K562 (cell line): ENCODE data around the gene C4A. TPM values are rescaled to one million over a fixed set of nuclear protein-coding genes. Genes with fewer than 3 reads are reported as not detected.

ENCODE experiments used
- BRD4 ChIP-seq: fragments of 200-600 bp; sonication (generic); IDR thresholded peaks from 2 replicates; pipeline ENCODE4 v1.6.1; 2017; ENCODE audit warnings: inconsistent platforms
- CHD1 ChIP-seq: fragments of 200-600 bp; sonication (generic); IDR thresholded peaks from one replicate; pipeline ENCODE4 v1.6.1; 2012; ENCODE audit warnings: mild to moderate bottlenecking, moderate library complexity, low read length, inconsistent platforms
- CHD2 ChIP-seq: IDR thresholded peaks from 2 replicates; pipeline ENCODE4 v1.6.1; 2011; ENCODE audit warnings: low read depth, low read length
- HMG20B ChIP-seq: fragments of 250-450 bp; sonication (Bioruptor Pico); IDR thresholded peaks from 2 replicates; pipeline ENCODE4 v1.5.0; 2021; ENCODE audit warnings: mild to moderate bottlenecking
- JUN ChIP-seq, 2 experiments: sonication (generic) in 1 of 2; formaldehyde crosslinking in 1 of 2; IDR thresholded peaks; 2 replicates each; pipeline versions ENCODE4 v1.6.1 to v1.8.0; 2012 to 2022; ENCODE audit warnings: borderline replicate concordance in 2 of 2, mild to moderate bottlenecking in 2 of 2, improper control_type of control experiment in 1 of 2, low read depth in 1 of 2, low read length in 1 of 2, missing genetic modification reagents in 1 of 2
- JUND ChIP-seq, 2 experiments: IDR thresholded peaks; 2 replicates in 1 of 2; 3 replicates in 1 of 2; pipeline ENCODE4 v1.6.1; 2011; ENCODE audit warnings: borderline replicate concordance in 2 of 2, low read depth in 2 of 2, low read length in 2 of 2, improper control_type of control experiment in 1 of 2, missing biosample characterization in 1 of 2, missing genetic modification characterization in 1 of 2, missing genetic modification reagents in 1 of 2
- KLF16 ChIP-seq: IDR thresholded peaks from 2 replicates; pipeline ENCODE4 v1.6.1; 2016; ENCODE audit warnings: antibody characterized with exemption
- MLX ChIP-seq, 2 experiments: fragments of 450-650 bp in 1 of 2; sonication (generic) in 1 of 2; formaldehyde crosslinking; conservative IDR thresholded peaks; 2 replicates each; pipeline versions ENCODE4 v1.4.0 to v1.8.1; 2020 to 2022; ENCODE audit warnings: mild to moderate bottlenecking in 1 of 2, missing genetic modification reagents in 1 of 2
- MXD1 ChIP-seq: fragments of 250-450 bp; sonication (Bioruptor Pico); IDR thresholded peaks from 2 replicates; pipeline ENCODE4 v1.8.0; 2021; ENCODE audit warnings: borderline replicate concordance, mild to moderate bottlenecking, moderate library complexity; ENCODE audit not compliant: poor library complexity, severe bottlenecking
- RREB1 ChIP-seq: fragments of 250-450 bp; sonication (Bioruptor Pico); IDR thresholded peaks from 2 replicates; pipeline ENCODE4 v1.4.0; 2020
- VEZF1 ChIP-seq: fragments of 200-800 bp; sonication (Bioruptor generic); IDR thresholded peaks from 2 replicates; pipeline ENCODE4 v1.6.1; 2017; ENCODE audit warnings: missing genetic modification characterization, missing compliant biosample characterization
- ZBTB49 ChIP-seq: sonication (generic); formaldehyde crosslinking; IDR thresholded peaks from 2 replicates; pipeline ENCODE4 v1.8.0; 2022; ENCODE audit warnings: missing genetic modification reagents, mild to moderate bottlenecking, borderline replicate concordance
- ZEB2 ChIP-seq: fragments of 450-650 bp; IDR thresholded peaks from 2 replicates; pipeline ENCODE4 v1.6.1; 2016
- ZKSCAN1 ChIP-seq: fragments of 150-350 bp; IDR thresholded peaks from 2 replicates; pipeline ENCODE4 v1.6.1; 2016; ENCODE audit warnings: low read depth, low read length
- ZNF561 ChIP-seq: fragments of 450-650 bp; formaldehyde crosslinking; conservative IDR thresholded peaks from 2 replicates; pipeline ENCODE4 v1.4.0; 2020; ENCODE audit warnings: mild to moderate bottlenecking, moderate library complexity
- ZNF57 ChIP-seq: fragments of 450-650 bp; formaldehyde crosslinking; IDR thresholded peaks from 2 replicates; pipeline ENCODE4 v1.4.0; 2020; ENCODE audit warnings: mild to moderate bottlenecking, moderate library complexity
- polyA plus RNA-seq, 8 experiments: library from polyadenylated mRNA; depleted of rRNA in 4 of 8; stranded (reverse) in 5 of 8; unstranded in 3 of 8; fragments of >200 nt; fragmentation: Nextera tagmentation in 2 of 8; fragmentation: Illumina TruSeq in 1 of 8; extraction: Ambion mirVana in 2 of 8; extraction: Trizol in 1 of 8; gene quantifications; 2 replicates each; pipeline versions ENCODE4 v1.2.1 to v1.2.3, GENCODE V29; 2011 to 2014; ENCODE audit warnings: inconsistent platforms in 1 of 8, missing spikeins in 1 of 8
- total RNA-seq, 7 experiments: library from RNA; depleted of rRNA in 6 of 7; stranded (reverse); fragments of >200 nt in 6 of 7; fragmentation: Illumina TruSeq in 2 of 7; extraction: Trizol in 2 of 7; gene quantifications; 2 replicates each; pipeline versions ENCODE4 v1.2.1 to v1.2.3, GENCODE V29; 2011 to 2021; ENCODE audit warnings: low replicate concordance in 1 of 7

Gene C4A
- total and polyA plus RNA-seq, 9 of the 15 experiments (the other 6 are each of a cell fraction or from before 2014, with no cell fraction given) = 0.27 to 7.6 (median 5.0) TPM

- TF ChIP-seq MLX (CRISPR knock-in tag; conservative IDR thresholded peaks at IDR 0.05) = no peak
- TF ChIP-seq ZEB2 = no peak
- no peak for TF ChIP-seq CHD2
- 0 out of 2 replicates have a peak, but pooled peaks have one; percentile 19 for TF ChIP-seq JUND (IDR thresholded peaks at IDR 0.05; ENCODE audit: borderline replicate concordance, low read depth, low read length)
- no peak for TF ChIP-seq JUND (tag; IDR thresholded peaks at IDR 0.05; ENCODE audit: borderline replicate concordance, low read depth, low read length)
- no peak for TF ChIP-seq CHD1
- no peak for TF ChIP-seq ZNF561
- no peak for TF ChIP-seq RREB1 (CRISPR knock-in tag)
- TF ChIP-seq KLF16 = peak; percentile 51
- TF ChIP-seq MXD1 (CRISPR knock-in tag) = no peak
- TF ChIP-seq JUN (IDR thresholded peaks at IDR 0.05; ENCODE audit: borderline replicate concordance, low read depth, low read length) = no peak
- no peak for TF ChIP-seq JUN (CRISPR knock-in tag; IDR thresholded peaks at IDR 0.05; ENCODE audit: borderline replicate concordance)
- TF ChIP-seq HMG20B = no peak
- TF ChIP-seq VEZF1 = peak; percentile 44; the same call in 1 of the 2 replicates
- TF ChIP-seq BRD4 = no peak
- TF ChIP-seq ZKSCAN1 = no peak
- no peak for TF ChIP-seq ZBTB49
- TF ChIP-seq ZNF57 (CRISPR knock-in tag) = no peak
These were observed 29.6 kb upstream of the C4A start (continued) for GRCh38 chr6:31952140-31952805.
